HG03060 (cell line): ENCODE results near the gene UCN2.

Experiments
- ATAC-seq: cut with Tn5 transposase; IDR thresholded peaks from one replicate; pipeline ENCODE4 v1.9.1; 2021; ENCODE audit warnings: low read depth, moderate number of reproducible peaks; ENCODE audit not compliant: unreplicated experiment

Gene UCN2

DNA sequence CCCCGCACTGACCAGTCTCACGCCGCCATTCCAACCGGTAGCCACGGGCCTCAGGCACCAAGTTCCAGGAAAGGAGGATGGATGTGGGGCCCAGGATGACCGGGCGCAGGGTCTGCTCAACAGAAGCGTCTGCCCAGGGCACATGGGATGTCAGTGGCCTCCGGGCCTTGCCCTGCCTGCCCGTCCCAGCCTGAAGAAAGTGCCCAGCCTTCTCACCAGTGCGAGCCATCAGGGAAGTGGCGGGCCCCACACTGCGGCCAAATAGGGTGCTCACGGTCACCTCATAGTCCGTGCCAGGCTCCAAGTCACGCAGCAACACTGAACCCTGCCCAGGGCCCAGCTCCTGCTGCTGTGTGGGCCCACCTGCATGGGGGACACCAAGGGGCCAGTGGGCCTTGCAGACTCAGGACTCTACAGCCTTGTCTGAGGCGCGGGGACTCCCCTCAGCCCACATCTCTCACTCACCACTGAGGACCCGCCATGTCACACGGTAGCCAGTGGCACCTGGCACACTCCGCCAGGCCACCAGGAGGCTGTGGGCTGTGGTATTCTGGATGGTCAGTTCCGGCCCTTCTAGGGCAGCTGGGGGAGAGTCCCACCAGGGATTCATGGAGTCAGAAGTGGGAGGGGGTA, 28.4 kb upstream of the UCN2 start:
- ATAC-seq, result no peak

DNA sequence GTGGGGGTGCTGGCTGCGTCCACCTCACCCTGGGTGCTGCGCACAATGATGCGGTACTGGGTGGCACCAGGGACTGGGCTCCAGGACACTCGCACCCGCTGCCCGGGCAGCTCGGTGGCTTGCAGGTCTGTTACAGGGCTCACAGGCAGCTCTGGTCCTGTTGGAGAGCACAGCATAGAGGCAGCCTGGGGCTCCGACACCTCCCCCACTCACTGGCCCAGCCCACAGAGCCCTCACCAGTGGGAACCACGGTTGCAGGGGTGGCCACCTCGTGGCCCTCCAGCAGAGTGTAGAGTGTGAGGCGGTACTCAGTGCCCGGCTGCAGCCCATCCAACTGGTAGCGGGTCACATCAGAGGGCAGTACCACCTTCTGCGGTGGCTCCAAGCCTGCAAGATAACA, 27.9 kb upstream of the UCN2 start:
- no peak for ATAC-seq

DNA sequence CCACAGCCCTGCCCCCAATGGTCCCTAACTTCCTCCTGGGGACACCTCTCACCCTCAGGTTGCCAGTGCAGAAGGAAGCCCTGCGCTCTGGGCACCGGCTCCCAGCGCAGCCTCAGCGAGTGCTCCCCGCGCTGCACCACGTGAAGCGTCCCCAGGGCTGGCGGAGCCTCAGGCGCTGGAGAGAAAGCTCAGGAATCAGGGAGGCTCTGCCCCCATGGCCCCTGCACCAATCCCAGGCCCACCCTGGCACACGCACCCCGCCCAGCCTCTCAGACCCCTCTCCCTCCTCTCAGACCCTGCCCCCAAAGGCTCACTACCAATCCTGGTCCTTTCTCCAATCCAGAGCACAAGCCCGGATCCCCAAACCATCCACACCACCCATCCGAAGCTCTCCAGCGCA, 24.6 kb upstream of the UCN2 start:
- no peak for ATAC-seq

DNA sequence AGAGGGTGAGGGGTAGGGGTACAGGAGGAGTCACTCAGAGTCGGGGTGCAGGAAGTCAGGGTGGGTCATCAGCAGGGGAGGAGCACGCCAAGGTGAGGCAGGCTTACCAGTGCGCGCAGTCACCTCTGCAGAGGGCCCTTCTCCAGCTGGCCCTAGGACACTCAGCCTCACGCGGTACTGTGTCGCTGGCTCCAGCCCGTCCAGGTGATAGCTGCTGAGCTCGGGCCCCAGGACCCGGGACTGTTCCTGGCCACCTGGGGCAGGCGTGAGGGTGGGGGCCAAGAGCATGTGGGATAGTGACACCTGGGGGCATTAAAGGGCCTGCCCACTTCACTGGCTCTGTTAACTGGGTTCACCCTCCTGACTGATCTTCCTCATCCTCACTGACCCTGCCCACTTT, 24.1 kb upstream of the UCN2 start:
- ATAC-seq, result no peak

DNA sequence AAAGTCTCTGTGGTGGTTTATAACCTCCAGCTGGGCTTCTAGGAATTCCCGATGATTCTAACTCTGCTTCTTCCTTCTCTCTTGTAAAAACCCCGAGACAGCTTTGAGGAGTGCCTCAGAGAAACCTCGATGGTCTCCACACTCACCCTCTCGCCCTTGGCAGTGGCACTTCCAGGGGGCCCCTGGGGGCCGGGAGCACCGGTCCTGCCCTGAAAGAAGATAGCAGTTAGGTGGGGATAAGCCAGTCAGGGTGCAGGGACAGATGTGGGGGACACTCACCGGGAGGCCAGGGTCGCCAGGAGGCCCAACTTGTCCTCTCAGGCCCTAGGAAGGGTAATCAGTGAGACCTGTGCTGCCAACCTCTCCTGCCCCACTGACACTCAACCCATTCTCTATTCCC, 21.8 kb upstream of the UCN2 start:
- no peak for ATAC-seq

DNA sequence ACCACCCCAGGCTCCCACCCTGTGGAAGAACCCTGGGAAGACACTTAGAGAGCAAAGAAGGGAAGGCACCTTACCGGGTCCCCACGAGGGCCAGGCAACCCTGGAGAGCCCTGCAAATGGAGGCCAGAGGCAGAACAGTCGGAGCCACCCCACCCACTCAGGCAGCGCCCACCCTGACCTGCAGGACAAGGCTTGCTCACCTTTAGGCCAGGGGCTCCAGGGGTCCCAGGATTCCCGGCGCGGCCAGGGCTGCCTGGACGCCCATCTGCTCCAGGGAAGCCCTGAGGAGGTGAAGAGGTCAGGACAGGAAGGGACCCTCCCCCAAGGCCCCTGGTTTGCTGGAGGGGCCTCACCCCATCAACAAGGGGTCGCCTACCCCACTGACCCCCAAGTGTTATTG, 21.3 kb upstream of the UCN2 start:
- ATAC-seq, result no peak

DNA sequence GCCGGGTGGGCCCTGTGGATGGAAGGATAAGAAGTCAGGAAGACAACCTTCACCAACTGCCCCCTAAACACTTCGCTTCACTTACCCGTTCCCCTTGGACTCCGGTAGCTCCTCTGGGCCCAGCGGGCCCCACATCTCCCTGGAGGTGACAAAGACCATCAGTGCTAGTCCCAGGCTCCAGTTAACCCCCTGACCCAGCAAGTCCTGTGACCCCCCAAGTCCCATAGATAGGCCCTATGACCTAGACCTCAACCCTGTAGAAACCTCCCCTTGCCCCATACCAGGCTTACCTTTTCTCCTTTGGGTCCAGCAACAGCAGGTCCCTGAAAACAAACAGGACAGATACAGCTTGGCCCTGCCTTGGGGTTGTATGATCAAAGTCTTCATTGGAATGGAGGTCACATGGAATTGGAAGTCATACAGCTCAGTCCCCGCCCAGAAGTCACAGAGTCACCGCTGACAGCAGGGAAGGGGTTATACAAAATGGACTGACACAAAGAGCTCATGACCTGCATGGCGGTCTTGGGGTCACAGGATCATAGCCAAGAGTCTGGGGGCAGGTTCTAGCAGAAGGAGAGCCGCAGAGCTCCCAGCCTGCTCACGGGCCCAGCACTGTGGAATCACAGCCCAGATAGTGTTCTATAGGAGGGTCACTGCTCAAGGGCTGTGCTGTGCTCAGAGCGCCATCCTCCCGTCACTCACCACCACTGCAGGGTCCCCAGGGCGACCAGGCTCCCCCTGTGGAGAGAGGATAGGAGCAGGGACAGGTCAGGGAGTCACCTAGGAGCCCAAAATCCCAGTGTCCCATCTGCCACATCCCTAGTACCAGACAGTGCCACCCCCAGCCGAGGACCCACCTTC, 18.3 kb upstream of the UCN2 start:
- no peak for ATAC-seq

DNA sequence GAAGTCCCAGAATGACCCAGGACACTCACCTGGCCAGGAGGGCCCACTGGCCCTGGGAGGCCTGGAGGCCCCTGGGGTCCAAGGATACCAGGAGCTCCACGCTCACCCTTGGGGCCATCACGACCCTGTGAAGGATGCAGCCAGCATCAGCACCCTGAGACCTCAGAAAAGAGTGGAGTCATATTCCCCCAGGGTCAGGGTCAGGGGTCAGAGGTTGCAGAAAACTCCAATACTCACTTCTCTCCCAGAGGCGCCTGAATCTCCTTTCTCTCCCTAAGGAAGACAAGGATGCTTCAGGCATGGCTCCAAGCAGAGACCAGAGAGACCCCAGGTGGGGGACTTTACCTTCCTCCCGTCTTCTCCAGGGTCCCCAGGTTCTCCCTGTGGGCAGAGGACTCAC, 13.1 kb upstream of the UCN2 start:
- no peak for ATAC-seq

DNA sequence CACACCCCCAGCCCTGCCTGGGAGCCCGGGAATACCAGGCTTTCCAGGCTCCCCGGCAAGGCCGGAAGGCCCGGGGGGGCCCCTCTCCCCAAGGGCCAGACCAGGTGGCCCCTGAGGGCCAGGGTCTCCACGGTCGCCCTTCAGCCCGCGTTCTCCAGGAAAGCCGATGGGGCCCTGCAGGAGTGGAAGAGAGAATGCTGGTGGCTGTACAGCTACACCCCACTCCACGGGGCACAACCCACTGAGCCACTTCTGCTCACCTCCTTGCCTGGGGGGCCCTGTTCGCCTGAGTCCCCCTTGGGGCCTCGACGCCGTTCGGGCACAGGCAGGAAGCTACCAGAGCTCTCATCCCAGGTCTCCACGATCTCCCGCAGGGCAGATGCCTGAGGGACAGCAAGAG, 11.8 kb upstream of the UCN2 start:
- no peak for ATAC-seq

DNA sequence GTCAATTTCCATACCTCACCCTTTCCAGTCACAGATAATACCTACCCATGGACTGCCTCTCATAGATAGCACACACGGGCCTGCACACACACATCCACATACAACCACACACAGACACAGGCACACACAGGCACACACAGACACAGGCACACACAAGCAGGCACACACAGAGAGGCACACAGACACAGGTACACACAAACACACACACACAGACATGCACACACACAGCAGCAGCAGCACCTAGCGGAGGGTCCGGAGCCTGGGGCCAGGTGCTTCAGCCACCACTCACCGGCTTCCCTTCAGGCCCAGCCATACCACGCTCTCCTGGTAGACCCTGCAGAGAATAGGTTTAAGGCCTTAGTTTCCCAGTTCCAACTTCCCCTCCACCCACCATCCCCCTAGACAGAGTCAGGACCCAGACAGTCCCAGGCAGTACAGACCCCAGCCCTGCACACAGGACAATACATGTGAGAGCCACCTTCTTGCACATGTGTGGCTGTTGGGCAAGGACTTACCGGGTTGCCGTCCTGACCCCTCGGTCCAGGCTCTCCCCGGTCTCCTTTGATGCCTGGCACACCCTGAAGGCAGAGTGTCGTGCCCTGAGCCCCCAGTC, 10.5 kb upstream of the UCN2 start:
- no peak for ATAC-seq

DNA sequence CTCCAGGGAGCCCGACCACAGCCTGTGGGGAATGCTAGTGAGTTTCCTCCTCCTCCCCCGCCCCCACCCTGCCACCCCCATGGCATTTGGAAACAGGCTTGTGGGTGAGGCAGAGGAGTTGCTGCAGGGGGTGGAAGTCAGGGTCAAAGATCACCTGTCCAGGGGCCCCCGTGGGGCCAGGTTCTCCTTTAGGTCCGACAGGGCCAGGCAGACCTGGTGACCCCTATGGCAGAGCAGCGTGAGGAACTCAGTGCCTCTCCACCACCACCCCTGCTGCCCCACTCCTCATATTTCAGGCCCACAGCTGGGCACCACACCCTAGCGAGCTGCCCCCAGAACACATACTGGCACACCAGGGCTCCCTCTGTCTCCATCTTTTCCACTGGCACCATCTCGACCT, 8.9 kb upstream of the UCN2 start:
- ATAC-seq, result no peak

DNA sequence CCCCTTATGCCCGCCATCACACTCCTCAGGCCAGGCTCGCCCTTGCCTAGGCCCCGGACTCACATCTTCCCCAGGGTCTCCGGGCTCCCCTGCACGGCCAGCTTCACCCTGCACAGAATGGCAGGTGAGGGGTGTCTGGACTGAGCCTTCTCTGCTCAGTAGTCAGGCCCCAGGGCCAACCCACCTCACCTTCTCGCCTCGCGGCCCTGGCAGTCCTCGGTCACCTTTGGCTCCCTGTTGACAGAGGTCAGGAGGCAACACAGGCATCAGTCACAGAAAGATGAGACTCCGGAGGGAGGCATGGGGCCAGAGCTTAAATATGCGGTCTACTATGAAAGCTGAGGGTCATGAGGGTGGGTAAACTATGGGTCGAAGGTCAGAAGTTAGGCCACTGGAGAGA, 8.4 kb upstream of the UCN2 start:
- no peak for ATAC-seq

DNA sequence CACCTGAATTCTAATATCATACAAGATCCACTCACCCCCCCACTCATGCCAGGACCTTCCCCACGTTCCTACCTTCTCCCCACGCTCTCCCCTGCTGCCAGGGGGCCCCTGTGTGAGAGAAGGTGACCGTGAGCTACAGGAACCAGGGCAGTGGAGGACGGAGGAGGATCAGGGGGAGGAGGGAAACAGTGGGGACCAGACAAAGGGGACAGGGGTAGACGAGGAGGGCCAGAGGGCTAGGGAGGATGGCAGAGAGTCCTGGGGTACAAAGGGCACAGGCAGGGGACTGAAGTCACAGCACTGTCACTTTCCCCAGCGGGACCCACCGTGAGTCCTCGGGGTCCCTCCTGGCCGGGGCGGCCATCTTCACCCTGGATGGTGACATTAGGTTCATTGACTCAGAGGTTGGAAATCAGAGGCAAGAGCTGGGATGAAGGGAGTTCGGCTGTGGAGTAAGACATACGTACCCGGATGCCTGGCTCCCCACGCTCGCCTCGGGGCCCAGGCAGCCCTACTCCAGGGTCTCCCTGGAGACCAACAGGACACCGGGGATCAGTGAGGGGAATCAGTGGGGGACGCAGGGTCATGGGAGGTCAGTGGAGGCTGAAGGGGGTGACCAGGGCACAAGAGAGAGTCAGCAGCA, 6.3 kb upstream of the UCN2 start:
- ATAC-seq, result no peak

DNA sequence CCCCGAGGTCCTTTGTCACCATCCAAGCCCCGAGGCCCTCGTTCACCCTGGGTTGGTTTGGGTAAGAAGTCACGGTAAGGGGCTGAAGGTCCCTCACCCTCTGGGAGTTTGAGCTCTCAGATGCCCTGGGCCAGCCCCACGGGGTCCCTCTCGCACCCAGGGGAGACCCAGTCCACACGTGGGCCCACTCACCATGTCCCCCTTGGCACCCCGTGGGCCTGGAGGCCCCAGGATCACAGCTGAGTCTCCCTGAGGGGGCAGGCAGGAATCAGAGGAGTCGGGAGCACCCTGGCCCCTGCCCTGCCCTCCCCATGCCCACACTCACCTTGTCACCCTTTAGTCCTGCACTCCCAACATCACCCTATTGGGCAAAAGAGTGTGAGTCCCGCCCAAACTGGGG, 5.8 kb upstream of the UCN2 start:
- no peak for ATAC-seq

DNA sequence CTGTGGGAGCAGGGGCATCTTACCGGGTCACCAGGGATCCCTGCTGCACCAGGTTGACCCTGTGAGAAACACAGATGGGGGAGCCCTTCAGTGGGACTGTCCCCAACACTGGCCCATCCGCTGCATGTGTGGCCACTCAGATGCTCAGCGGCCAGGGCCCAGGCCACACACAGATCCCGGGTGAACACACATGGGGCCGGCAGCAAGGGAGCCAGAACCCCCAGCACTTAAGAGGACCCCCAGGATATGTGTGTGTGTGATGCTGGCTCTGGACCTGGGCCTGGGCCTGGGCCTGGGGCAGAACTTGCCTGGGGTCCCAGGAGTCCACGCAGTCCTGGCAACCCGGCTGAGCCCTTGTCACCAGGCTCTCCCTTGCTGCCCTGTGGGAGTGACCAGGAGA, 4.9 kb upstream of the UCN2 start:
- no peak for ATAC-seq

DNA sequence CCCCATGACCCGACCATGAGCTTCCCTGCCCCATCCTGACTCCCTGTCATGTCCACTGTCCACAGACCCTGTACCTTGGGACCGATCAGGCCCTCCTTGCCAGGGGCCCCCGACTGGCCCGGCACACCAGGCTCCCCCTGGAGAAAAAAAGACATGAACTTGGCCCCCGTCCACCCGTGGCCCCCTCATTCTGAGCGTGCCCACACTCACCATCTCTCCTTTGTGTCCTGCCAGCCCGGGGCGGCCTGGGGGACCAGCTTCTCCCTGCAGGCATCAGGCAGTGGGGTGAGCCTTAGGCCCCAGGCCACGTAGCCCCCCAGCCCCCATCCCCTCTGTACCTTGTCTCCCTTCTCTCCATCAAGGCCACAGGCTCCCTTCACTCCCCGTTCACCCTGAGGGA, 3.9 kb upstream of the UCN2 start:
- no peak for ATAC-seq

DNA sequence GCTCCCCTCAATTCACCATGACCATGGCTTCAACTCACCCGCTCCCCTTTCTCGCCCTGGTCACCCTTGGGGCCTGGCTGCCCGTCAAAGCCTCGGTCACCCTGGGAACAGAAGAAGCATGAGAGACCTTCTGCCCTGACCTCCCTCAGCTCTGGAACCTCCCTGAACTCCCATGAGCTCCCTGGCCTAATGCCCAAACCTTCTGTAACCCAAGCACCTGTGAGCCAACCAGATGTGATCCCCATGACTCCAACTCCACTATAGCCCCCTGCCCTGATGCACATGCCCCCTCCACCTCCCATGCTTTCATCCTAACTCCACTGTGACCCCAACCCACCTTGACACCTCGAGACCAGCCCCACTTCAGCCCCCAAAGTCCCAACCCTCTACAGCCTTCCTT, 3.5 kb upstream of the UCN2 start:
- ATAC-seq, result no peak

DNA sequence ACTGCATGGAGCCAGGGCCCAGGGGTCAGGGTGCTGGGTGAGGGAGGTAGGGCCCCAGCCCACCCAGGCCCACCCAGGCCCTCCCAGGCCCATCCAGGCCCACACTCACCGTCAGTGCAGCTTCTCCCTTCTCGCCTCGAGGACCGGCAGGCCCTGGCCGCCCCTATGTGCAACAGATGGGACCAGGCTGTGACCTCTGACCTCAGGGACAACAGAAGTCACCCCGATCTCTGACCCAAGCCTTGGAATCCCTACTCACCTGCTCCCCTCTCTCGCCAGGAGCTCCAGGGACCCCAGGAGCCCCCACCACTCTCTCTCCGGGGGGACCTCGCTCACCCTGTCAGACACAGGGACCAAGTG, 2.8 kb upstream of the UCN2 start:
- ATAC-seq, result no peak

DNA sequence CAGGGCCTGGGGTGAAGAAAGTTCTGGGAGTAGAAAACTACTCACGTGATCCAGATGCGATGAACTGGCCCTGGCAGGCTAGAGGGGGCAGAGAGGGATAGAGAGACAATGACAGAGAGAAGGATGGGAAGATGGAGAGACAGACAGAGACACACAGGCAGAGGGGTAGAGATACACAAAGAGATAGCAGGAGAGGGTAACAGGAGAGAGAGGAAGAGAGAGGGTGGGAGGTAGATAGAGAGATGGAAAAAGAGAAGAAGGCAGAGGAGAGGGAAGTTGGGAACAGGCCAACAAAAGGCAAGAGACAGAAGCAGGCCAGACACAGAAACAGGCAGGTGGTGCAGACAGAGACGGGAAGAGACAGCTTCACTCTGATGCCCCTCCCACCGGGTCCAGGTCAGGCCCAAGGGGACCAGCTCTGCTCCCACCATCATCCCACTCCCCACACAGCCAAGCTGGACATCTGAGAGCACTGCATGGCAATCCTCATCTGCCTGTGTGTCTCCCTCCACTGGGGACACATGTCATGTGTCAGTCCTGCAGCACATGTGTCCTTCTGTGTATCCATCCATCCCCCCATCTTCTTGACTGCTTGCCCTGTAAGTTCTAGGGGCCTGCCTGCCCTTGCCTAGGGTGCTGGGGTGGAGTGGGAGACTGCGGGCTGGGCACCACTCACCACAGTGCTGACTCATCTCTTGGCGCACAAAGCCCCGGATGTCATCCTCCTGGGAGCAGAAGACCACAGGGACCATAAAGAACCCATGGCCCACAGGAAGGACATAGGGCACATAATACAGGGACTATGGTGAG, 2.2 kb upstream of the UCN2 start:
- ATAC-seq, result no peak

DNA sequence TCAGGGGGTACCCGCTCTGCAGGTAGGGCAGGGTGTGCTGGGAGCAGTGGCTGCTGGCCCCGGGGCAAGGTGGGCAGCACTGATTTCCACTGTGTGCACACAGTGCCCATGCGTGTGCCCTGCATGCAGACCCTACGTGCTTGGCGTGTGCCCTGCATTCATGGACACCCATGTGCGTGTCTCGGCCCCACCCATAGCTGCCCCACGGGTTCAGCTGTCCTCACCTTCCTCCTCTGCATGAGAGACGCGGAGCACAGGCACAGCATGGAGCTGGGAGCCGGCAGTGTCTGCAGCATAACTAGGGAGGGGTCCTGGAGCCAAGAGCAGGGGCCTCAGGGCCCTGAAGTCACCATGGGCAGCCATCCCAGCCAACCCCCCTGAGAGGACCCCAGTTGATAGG, 1.6 kb upstream of the UCN2 start:
- no peak for ATAC-seq

DNA sequence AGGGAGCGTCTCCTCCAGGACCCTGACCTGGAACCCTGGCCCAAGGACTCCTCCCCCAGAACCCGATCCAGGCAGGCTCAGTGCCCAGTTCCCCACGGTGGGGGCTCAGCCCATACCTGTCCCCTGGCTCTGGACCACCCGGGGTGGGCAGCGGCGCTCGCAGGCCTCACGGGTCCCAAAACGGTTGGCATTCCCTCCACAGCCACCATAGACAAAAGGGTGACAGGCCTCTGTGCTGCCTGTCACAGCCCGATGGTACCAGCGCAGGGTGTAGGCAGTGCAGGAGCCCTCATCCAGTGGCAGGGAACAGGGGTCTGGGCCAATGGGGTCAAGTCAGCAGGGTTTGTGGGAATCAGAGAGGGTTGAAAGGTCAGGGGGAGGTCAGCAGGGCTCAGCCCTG, 1.1 kb upstream of the UCN2 start:
- ATAC-seq, result no peak
